Smooth muscle cell (in vitro differentiated cells): Measurements from ENCODE around the gene ANKRD34A. TPM values are rescaled to one million over a fixed set of nuclear protein-coding genes. Genes with fewer than 3 reads are reported as not detected.
A peak's percentile ranks its signal among the peaks of the same experiment; 100 is the strongest.

Experiments used
- DNase-seq: peaks from one replicate; lab custom pipeline; 2025; ENCODE audit not compliant: unreplicated experiment; lab: John Stamatoyannopoulos, UW
- H2AFZ ChIP-seq: fragments of 200-600 bp; sonication (generic); 2 replicates; pipeline ENCODE4 v1.6.0; 2016; ENCODE audit warnings: antibody characterized with exemption, low read depth, mild to moderate bottlenecking
- H3F3A ChIP-seq: fragments of 200-600 bp; sonication (generic); 2 replicates; pipeline ENCODE4 v1.6.0; 2017; ENCODE audit warnings: antibody characterized with exemption, low read depth
- H3K27ac ChIP-seq: fragments of 200-600 bp; sonication (generic); 2 replicates; pipeline ENCODE4 v1.5.1; 2016; ENCODE audit warnings: low read depth, mild to moderate bottlenecking
- H3K27me3 ChIP-seq: fragments of 200-600 bp; sonication (generic); 2 replicates; pipeline ENCODE4 v1.6.1; 2016; ENCODE audit warnings: low read depth, mild to moderate bottlenecking
- H3K36me3 ChIP-seq: fragments of 200-600 bp; sonication (generic); 2 replicates; pipeline ENCODE4 v1.5.1; 2016; ENCODE audit warnings: low read depth
- H3K4me1 ChIP-seq: fragments of 200-600 bp; sonication (generic); 2 replicates; pipeline ENCODE4 v1.5.1; 2016; ENCODE audit warnings: low read depth
- H3K4me2 ChIP-seq: fragments of 200-600 bp; sonication (generic); 2 replicates; pipeline ENCODE4 v1.6.0; 2016; ENCODE audit warnings: mild to moderate bottlenecking
- H3K4me3 ChIP-seq: fragments of 200-600 bp; sonication (generic); 2 replicates; pipeline ENCODE4 v1.5.1; 2016; ENCODE audit warnings: mild to moderate bottlenecking
- H3K79me2 ChIP-seq: fragments of 200-600 bp; sonication (generic); 2 replicates; pipeline ENCODE4 v1.6.0; 2016; ENCODE audit warnings: low read depth, mild to moderate bottlenecking
- H3K9ac ChIP-seq: fragments of 200-600 bp; sonication (generic); 2 replicates; pipeline ENCODE4 v1.6.0; 2016; ENCODE audit warnings: low read depth
- H3K9me3 ChIP-seq: fragments of 200-600 bp; sonication (generic); replicated peaks from 2 replicates; pipeline ENCODE4 v1.5.1; 2016; ENCODE audit warnings: low read depth
- H4K20me1 ChIP-seq: fragments of 200-600 bp; sonication (generic); 2 replicates; pipeline ENCODE4 v1.6.0; 2016; ENCODE audit warnings: low read depth
- WGBS: methylation state at CpG from one replicate; pipeline ENCODE4 v1.1.7; 2016; ENCODE audit warnings: low lambda C conversion rate; 5-methylcytosine and 5-hydroxymethylcytosine counted together
- polyA plus RNA-seq: library from polyadenylated mRNA; unstranded; fragments of >200 nt; fragmentation: Nextera tagmentation; extraction: Ambion mirVana; gene quantifications from 2 replicates; pipeline ENCODE4 v1.2.1, GENCODE V29; 2016
- total RNA-seq: library from RNA; depleted of rRNA; stranded (reverse); fragments of >200 nt; gene quantifications from 2 replicates; pipeline ENCODE4 v1.2.3, GENCODE V29; 2014
- TF ChIP-seq, protein P1 (sequence below): fragments of 200-600 bp; sonication (generic); IDR thresholded peaks from 2 replicates; pipeline ENCODE4 v1.5.1; 2017; ENCODE audit warnings: borderline replicate concordance, mild to moderate bottlenecking, antibody characterized with exemption; ENCODE audit not compliant: insufficient read depth, poor library complexity, severe bottlenecking

The ANKRD34A gene
- total and polyA plus RNA-seq, 2 experiments from 2014 or later = 0.49 to 1.3 TPM

GRCh38 chr1:145982010-145982723 is 17.8 kb upstream of the ANKRD34A start:
- no peaks in the 10 kb centered on the region for H3K79me2 ChIP-seq
- no peak for DNase-seq
- peaks cover 21% of the 10 kb centered on the region for H3F3A ChIP-seq
- no peak overlapping the region for H3K4me3 ChIP-seq
- H3K36me3 ChIP-seq = no peaks in the 10 kb centered on the region
- peaks cover 37% of the 10 kb centered on the region for H3K4me1 ChIP-seq
- 75% methylated on average over 6 of the region's 6 CpGs for WGBS
- no peaks in the 10 kb centered on the region for H3K9me3 ChIP-seq
- no peak overlapping the region for H3K4me2 ChIP-seq
- H3K9ac ChIP-seq = no peak overlapping the region
- H3K27ac ChIP-seq = no peak overlapping the region
- no peaks in the 10 kb centered on the region for H4K20me1 ChIP-seq
- no peaks in the 10 kb centered on the region for H3K27me3 ChIP-seq
- TF ChIP-seq, protein P1, sequence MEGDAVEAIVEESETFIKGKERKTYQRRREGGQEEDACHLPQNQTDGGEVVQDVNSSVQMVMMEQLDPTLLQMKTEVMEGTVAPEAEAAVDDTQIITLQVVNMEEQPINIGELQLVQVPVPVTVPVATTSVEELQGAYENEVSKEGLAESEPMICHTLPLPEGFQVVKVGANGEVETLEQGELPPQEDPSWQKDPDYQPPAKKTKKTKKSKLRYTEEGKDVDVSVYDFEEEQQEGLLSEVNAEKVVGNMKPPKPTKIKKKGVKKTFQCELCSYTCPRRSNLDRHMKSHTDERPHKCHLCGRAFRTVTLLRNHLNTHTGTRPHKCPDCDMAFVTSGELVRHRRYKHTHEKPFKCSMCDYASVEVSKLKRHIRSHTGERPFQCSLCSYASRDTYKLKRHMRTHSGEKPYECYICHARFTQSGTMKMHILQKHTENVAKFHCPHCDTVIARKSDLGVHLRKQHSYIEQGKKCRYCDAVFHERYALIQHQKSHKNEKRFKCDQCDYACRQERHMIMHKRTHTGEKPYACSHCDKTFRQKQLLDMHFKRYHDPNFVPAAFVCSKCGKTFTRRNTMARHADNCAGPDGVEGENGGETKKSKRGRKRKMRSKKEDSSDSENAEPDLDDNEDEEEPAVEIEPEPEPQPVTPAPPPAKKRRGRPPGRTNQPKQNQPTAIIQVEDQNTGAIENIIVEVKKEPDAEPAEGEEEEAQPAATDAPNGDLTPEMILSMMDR = no peak
- H2AFZ ChIP-seq = no peak overlapping the region

DNA sequence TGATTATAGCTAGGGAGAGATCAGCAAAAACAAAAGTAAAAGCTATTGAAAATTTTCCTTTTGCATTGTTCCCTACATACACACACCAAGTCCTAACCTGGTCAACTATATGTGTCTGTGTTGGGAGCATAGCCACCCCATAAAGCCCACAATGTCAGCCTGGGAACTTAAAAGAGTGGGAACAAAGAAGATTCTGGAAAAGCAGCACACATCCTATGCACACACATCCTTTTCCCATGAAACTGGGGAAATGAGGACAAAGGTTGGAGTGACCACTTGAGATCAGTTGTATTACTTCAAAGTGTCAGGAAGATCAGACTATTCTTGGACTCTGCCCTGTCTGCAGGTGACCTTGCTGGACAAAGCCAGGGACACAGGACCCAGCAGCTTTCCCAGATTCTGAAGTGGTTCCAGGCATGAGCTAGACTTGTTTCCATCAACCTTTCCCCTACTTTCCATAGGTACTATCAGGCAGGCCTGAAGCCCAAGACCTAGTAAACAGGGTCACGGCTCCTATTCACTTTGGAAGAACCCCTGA is 16.2 kb upstream of the ANKRD34A start:
- peaks cover 15% of the 10 kb centered on the region for H3F3A ChIP-seq
- no peak overlapping the region for H3K4me3 ChIP-seq
- no peaks in the 10 kb centered on the region for H4K20me1 ChIP-seq
- WGBS = 100% methylated on average over 1 of the region's 1 CpG
- H3K9me3 ChIP-seq = no peaks in the 10 kb centered on the region
- peak overlapping the region; percentile 64 for H3K4me2 ChIP-seq
- no peak for DNase-seq
- no peaks in the 10 kb centered on the region for H3K79me2 ChIP-seq
- peak overlapping the region; percentile 77 for H3K9ac ChIP-seq
- H3K27ac ChIP-seq = peak overlapping the region; percentile 99
- H3K4me1 ChIP-seq = peaks cover 29% of the 10 kb centered on the region
- no peak overlapping the region for H2AFZ ChIP-seq
- TF ChIP-seq, protein P1 = no peak
- no peaks in the 10 kb centered on the region for H3K36me3 ChIP-seq
- H3K27me3 ChIP-seq = no peaks in the 10 kb centered on the region

DNA sequence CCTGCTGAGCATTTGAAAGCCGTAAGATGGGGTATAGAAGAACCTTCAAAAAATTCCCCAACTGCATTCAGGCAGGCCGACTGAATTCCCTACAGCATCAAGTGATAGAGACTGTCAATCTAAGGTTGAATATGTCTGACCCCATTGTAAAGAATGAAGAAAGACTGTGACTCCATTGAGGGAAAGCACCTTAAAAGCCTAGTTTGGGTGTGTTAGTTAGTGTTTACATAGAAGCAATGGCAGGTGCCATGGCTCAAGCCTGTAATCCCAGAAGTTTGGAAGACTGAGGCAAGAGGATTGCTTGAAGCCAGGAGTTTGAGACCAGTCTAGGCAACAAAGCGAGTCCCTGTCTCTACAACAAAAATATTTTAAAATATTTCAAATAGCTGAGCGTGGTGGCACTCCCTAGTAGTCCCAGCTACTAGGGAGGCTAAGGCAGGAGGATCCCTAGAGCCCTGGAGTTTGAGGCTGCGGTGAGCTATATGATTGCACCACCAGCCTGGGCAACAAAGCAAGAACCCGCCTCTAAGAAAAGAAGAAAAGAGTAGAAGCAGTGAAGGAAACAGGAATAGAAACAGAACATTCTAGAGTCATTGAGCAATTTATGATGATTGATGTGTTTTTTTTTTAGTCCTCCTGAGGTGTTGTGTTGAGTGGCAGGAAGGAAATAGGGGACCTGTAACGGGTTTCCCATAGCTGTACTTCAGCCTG is 15.5 kb upstream of the ANKRD34A start:
- Histone ChIP-seq H3K9ac (peak overlapping the region; percentile 77), H4K20me1 (no peaks in the 10 kb centered on the region), H3K36me3 (no peaks in the 10 kb centered on the region), H3K27ac (peak overlapping the region; percentile 99), H3K4me1 (peaks cover 24% of the 10 kb centered on the region), H2AFZ (no peak overlapping the region), H3K79me2 (no peaks in the 10 kb centered on the region), H3K4me2 (peak overlapping the region; percentile 64), H3K9me3 (no peaks in the 10 kb centered on the region), H3F3A (peaks cover 15% of the 10 kb centered on the region), H3K27me3 (no peaks in the 10 kb centered on the region), H3K4me3 (peak overlapping the region; percentile 9)
- DNase-seq = no peak
- TF ChIP-seq, protein P1 = no peak
- 53% methylated on average over 7 of the region's 7 CpGs for WGBS
